GM19324 (cell line): ENCODE data around the gene TTYH1.

Experiments used
- ATAC-seq: cut with Tn5 transposase; IDR thresholded peaks from one replicate; pipeline ENCODE4 v1.9.1; 2021; ENCODE audit warnings: mild to moderate bottlenecking, moderate library complexity; ENCODE audit not compliant: unreplicated experiment, low FRiP score

Gene TTYH1

GRCh38 chr19:54421169-54421516 lies 5.9 kb downstream of the TTYH1 start:
- ATAC-seq = no peak

GRCh38 chr19:54421521-54421920 lies 6.3 kb downstream of the TTYH1 start:
- ATAC-seq = no peak

DNA sequence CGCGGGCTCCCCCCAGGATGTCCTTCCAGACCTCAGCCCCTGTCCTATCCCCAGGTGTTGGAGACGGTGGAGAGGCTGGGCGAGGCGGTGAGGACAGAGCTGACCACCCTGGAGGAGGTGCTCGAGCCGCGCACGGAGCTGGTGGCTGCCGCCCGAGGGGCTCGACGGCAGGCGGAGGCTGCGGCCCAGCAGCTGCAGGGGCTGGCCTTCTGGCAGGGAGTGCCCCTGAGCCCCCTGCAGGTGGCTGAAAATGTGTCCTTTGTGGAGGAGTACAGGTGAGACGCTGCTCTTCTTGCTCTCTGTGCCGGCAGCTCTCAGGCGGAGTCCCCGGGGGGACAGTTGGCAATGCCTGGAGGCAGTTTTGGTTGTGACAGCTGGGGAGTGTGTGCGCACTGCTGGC lies 6.9 kb downstream of the TTYH1 start:
- ATAC-seq = no peak

DNA sequence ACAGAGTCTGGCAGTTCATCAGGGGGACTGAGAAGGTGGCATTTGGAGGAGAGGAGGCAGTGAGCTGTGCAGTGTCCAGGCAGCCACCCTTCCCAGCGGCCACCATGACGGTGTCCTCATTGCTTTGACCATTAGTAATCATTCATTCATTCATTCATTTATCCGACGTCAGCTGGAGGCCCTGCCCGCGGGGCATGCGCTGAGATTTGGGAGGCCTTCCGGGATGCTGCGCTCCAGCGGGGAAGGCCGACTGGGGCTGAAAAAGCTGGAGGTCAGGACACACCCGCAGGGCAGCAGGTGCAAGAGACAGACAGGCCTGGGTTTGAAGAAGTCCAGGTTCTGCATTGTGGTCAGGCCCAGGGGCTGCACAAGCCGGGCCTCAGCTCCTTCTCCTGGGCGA lies 8.9 kb downstream of the TTYH1 start:
- ATAC-seq = no peak

DNA sequence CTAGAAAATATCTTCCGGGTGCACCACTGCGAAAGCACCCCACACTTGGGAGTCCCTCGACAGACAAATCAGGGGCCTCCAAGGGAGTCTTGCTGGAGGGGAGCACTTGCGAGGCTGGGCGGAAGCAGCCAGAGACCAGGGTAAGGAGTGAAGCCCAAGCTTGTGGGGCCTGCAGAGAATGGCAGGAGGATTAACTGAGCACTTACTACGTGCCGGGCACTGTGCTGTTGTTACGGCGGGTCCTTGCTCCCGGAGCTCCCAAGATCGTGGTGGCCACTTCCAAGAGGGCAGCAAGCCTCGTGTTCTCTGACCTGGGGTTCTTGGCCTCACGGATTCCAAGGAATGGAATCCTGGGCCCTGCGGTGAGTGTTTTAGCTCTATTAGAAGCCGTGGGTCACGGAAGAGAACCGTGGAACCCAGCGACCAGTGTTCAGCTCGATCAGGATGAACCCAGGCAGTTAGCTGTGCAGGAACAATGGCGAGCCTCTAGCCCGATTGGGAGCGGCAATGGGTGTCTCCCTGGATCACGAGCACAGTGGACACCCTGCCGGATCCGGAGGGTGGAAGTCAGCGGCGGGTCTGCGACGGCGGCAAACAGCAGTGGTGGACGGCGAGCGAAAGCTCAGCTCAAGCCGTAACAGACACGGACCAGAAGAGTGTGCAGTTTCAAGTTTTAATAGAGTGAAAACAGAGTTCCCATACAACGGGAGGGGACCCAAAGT lies 9.6 kb downstream of the TTYH1 start:
- no peak for ATAC-seq

GRCh38 chr19:54425382-54425723 lies 10.1 kb downstream of the TTYH1 start:
- ATAC-seq = no peak

DNA sequence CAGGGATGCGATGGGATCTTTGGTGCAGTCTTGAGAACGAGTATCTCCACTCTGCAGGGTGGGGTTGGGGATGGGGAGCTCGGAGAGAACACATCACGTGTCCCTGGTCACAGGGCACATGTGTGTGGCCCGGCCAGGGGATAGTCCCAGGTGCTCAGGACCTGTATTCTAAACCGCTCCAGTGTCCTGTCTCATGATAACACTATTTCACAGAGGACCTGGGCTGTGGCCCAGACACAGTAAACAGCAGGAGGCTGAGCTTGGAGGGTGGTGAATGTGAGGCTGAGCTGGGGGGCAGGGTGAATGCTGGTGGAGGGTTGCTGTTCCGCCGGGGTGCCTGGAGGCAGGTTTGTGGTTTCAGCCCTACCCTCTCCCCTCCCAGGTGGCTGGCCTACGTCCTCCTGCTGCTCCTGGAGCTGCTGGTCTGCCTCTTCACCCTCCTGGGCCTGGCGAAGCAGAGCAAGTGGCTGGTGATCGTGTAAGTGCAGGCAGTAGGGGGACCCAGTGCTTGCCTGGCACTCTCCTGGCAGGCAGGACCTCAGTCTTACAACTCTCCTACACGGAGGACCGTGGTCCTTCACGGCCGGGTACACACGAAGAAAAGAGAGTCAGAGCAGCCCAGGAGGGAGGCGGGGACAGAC lies 11.1 kb downstream of the TTYH1 start:
- no peak for ATAC-seq

DNA sequence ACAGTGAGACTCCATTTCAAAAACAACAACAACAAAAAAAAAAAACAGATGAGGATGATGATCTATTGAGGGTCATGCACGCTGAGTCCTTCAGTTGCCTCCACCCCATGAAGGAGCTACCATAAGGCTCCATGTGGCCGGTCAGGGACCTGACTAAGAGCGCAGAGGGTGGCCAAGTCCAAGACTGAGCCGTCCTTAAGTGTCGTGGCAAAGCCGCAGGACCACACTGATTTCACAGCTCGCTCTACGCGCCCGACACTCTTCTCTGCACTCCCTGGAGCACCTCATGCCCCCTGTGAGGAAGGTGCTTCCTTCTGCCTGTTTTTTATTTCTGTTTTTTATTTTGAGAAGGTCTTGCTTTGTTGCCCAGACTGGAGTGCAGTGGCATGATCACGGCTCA lies 12.3 kb downstream of the TTYH1 start:
- no peak for ATAC-seq

- ATAC-seq = no peak
Measured at GRCh38 chr19:54428323-54429175, 13.3 kb downstream of the TTYH1 start.

DNA sequence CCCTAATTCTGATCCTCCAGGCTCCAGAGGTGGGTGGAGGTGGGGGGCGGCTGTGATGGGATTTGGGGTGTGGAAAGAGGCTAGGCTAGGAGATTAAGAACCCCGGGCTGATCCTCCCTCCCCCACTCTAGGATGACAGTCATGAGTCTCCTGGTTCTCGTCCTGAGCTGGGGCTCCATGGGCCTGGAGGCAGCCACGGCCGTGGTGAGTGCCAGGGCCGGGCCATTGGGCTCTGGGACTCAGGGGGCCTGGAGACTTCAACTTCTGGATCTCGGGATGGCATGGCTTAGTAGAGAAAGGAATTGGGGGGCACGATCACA lies 13.9 kb downstream of the TTYH1 start:
- no peak for ATAC-seq

- ATAC-seq = no peak
Measured at GRCh38 chr19:54429545-54430227, 14.4 kb downstream of the TTYH1 start.

GRCh38 chr19:54430306-54431254 lies 15.3 kb downstream of the TTYH1 start:
- ATAC-seq = no peak

GRCh38 chr19:54431255-54431838 lies 16.1 kb downstream of the TTYH1 start:
- ATAC-seq = no peak

GRCh38 chr19:54432144-54432738 lies 17.0 kb downstream of the TTYH1 start:
- no peak for ATAC-seq

- no peak for ATAC-seq
Measured at GRCh38 chr19:54433697-54434096, 18.4 kb downstream of the TTYH1 start.

DNA sequence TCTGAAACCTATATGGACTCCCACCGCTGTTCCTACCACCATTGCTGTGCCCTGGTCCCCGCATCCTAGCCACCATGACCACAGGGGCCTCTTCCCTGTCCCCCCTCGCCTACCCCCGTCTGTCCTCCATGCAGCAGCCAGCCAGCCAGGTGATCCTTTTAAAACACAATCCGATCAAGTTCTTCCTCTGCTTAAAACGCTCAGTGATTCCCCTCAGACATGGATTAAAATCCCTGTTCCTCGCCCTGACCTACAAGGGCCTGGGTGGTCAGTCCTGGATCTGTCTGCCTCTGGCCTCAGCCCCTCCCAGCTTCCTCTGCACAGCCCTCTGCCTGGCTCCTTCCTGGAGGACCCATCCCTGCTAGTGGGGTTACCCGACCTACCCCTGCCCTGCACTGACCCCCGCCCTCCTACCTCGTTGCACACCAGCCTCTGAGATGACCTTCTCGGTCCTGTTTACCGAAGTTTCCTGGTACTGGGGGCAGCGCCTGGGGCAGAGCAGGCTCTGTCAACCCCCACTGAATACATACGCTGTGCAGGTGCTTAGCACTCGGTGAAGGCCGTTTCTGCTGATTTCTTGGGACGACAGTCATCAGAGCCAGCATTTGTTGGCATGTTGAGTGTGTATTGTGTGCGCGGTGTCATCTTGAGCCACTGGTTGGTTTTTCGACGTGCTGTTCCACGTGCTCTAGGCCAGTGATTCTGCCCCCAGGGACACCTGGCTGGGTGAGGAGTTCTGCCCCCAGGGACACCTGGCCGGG lies 19.0 kb downstream of the TTYH1 start:
- ATAC-seq = no peak

DNA sequence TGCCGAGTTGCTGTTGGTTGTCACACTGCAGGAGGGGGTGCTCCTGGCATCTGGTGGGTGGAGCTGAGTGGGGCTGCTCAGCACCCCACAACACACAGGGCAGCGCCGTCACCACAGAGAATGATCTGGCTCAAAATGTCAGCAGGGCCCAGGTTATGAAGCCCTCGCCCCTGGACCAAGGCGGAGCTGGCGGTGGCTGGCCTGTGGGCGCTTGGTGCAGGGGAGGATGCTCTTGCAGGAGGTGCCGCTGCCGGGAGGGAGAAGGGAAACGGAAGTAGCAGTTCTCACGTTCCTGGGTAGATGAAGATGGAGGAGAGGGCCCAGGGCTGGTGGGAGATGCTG lies 19.6 kb downstream of the TTYH1 start:
- ATAC-seq = no peak

GRCh38 chr19:54435551-54436016 lies 20.3 kb downstream of the TTYH1 start:
- no peak for ATAC-seq
